Right renal pelvis (tissue), 4 donors: ENCODE results near the gene DIP2C. TPM values are rescaled to one million over a fixed set of nuclear protein-coding genes. Genes with fewer than 3 reads are reported as not detected.
"Not testable (repeated sequence)": the region's sequence is repeated elsewhere in the genome, so short reads cannot be mapped to it uniquely, and the experiment has no call there.

Experiments
- DNase-seq, 4 donors: peaks; one replicate each; pipeline ENCODE4 v3.0.0-alpha.2; 2013; ENCODE audit warnings: low read depth in 4 of 4, low spot score in 3 of 4, missing footprints in 1 of 4
- polyA plus RNA-seq, 4 donors: library from polyadenylated mRNA; unstranded; fragments of 120-200 nt; gene quantifications; one replicate each; pipeline ENCODE4 v1.2.1, GENCODE V29; 2013; ENCODE audit not compliant: insufficient read length in 4 of 4

Gene DIP2C
- polyA plus RNA-seq, 4 donors: 19.6 to 22.4 (median 21.1) TPM

GRCh38 chr10:491667-492424 is 197.6 kb downstream of the DIP2C start:
- DNase-seq: no peak

- DNase-seq: no peak
These were observed 198.4 kb downstream of the DIP2C start for GRCh38 chr10:490891-491571.

- DNase-seq: no peak
These were observed 199.2 kb downstream of the DIP2C start for GRCh38 chr10:490256-490655.

GRCh38 chr10:489330-489729 is 200.1 kb downstream of the DIP2C start:
- DNase-seq: no peak

GRCh38 chr10:488933-489215 is 200.6 kb downstream of the DIP2C start:
- no peak for DNase-seq

GRCh38 chr10:488081-488932 is 201.2 kb downstream of the DIP2C start:
- DNase-seq: no peak

GRCh38 chr10:486666-487322 is 202.7 kb downstream of the DIP2C start:
- DNase-seq: no peak

GRCh38 chr10:486206-486605 is 203.3 kb downstream of the DIP2C start:
- DNase-seq: no peak

- DNase-seq: no peak
These were observed 203.7 kb downstream of the DIP2C start for GRCh38 chr10:485776-486175.

- DNase-seq: no peak
These were observed 204.4 kb downstream of the DIP2C start for GRCh38 chr10:484925-485661.

- no peak for DNase-seq
These were observed 205.0 kb downstream of the DIP2C start for GRCh38 chr10:484441-484924.

GRCh38 chr10:483261-483660 is 206.2 kb downstream of the DIP2C start:
- DNase-seq: no peak

GRCh38 chr10:482848-483247 is 206.6 kb downstream of the DIP2C start:
- DNase-seq: no peak

GRCh38 chr10:482051-482501 is 207.4 kb downstream of the DIP2C start:
- no peak for DNase-seq

GRCh38 chr10:481628-482027 is 207.8 kb downstream of the DIP2C start:
- no peak for DNase-seq

- DNase-seq: no peak
These were observed 208.4 kb downstream of the DIP2C start for GRCh38 chr10:480928-481552.

- no peak for DNase-seq
These were observed 209.0 kb downstream of the DIP2C start for GRCh38 chr10:480498-480927.

GRCh38 chr10:479706-480497 is 209.6 kb downstream of the DIP2C start:
- not testable (repeated sequence) for DNase-seq
